GM18868 (cell line): ENCODE measurements around the gene TRAPPC8.
A peak's percentile ranks its signal among the peaks of the same experiment; 100 is the strongest.
"Not testable (repeated sequence)": the region's sequence is repeated elsewhere in the genome, so short reads cannot be mapped to it uniquely, and the experiment has no call there.

Experiments
- ATAC-seq: cut with Tn5 transposase; IDR thresholded peaks from one replicate; pipeline ENCODE4 v1.9.1; 2021; ENCODE audit warnings: mild to moderate bottlenecking, moderate library complexity; ENCODE audit not compliant: unreplicated experiment

Gene TRAPPC8

GRCh38 chr18:31801078-31801477 is 141.8 kb downstream of the TRAPPC8 start:
- ATAC-seq = no peak

GRCh38 chr18:31799257-31799656 is 143.7 kb downstream of the TRAPPC8 start:
- ATAC-seq = not testable (repeated sequence)

- no peak for ATAC-seq
Observed at GRCh38 chr18:31798399-31798798, 144.5 kb downstream of the TRAPPC8 start.

GRCh38 chr18:31795747-31796146 is 147.2 kb downstream of the TRAPPC8 start:
- no peak for ATAC-seq

- ATAC-seq = no peak
Observed at GRCh38 chr18:31793531-31793930, 149.4 kb downstream of the TRAPPC8 start.

GRCh38 chr18:31792580-31792911 is 150.4 kb downstream of the TRAPPC8 start:
- no peak for ATAC-seq

GRCh38 chr18:31791817-31792579 is 150.9 kb downstream of the TRAPPC8 start:
- ATAC-seq = peak; percentile 92

GRCh38 chr18:31789409-31789808 is 153.5 kb downstream of the TRAPPC8 start:
- ATAC-seq = no peak

- ATAC-seq = no peak
Observed at GRCh38 chr18:31783059-31783458, 159.9 kb downstream of the TRAPPC8 start.
